DND-41 (cell line): ENCODE measurements around the gene PPP3CA.

Experiments
- EZH2 ChIP-seq: IDR thresholded peaks from 3 replicates; pipeline ENCODE4 v1.6.1; 2012; ENCODE audit warnings: borderline replicate concordance, low read depth, mild to moderate bottlenecking, moderate library complexity, low read length, inconsistent platforms; ENCODE audit not compliant: severe bottlenecking
- TF ChIP-seq, protein P1 (sequence below): IDR thresholded peaks from 2 replicates; pipeline ENCODE4 v1.5.1; 2012; ENCODE audit warnings: borderline replicate concordance, low read length, moderate library complexity, mild to moderate bottlenecking; ENCODE audit not compliant: poor library complexity, severe bottlenecking; ENCODE audit errors: extremely low read depth

DNA sequence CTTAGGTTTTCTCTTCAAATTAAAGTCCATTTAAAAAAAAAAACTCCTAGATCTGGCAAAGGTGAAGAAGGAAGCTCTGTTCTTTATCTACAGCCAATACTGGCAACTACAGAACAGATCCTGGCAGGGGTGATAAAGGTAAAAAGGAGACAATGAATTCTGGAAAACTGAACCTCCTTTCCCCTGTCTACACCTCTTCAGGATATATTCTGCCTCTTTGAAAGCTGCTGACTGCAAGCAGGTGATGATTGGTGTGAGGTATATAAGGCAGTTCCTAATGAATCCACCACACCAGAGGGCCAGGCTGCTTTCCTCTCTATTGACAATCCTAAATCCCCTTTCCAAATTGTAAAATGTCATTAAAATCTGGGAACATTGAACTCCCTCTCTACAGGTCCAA lies 370.1 kb downstream of the PPP3CA start:
- TF ChIP-seq, protein P1, sequence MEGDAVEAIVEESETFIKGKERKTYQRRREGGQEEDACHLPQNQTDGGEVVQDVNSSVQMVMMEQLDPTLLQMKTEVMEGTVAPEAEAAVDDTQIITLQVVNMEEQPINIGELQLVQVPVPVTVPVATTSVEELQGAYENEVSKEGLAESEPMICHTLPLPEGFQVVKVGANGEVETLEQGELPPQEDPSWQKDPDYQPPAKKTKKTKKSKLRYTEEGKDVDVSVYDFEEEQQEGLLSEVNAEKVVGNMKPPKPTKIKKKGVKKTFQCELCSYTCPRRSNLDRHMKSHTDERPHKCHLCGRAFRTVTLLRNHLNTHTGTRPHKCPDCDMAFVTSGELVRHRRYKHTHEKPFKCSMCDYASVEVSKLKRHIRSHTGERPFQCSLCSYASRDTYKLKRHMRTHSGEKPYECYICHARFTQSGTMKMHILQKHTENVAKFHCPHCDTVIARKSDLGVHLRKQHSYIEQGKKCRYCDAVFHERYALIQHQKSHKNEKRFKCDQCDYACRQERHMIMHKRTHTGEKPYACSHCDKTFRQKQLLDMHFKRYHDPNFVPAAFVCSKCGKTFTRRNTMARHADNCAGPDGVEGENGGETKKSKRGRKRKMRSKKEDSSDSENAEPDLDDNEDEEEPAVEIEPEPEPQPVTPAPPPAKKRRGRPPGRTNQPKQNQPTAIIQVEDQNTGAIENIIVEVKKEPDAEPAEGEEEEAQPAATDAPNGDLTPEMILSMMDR, result no peak
- TF ChIP-seq EZH2, result no peak
